ENCODE results near the gene C22orf23.
A peak's percentile ranks its signal among the peaks of the same experiment; 100 is the strongest.

C22orf23 gene

DNA sequence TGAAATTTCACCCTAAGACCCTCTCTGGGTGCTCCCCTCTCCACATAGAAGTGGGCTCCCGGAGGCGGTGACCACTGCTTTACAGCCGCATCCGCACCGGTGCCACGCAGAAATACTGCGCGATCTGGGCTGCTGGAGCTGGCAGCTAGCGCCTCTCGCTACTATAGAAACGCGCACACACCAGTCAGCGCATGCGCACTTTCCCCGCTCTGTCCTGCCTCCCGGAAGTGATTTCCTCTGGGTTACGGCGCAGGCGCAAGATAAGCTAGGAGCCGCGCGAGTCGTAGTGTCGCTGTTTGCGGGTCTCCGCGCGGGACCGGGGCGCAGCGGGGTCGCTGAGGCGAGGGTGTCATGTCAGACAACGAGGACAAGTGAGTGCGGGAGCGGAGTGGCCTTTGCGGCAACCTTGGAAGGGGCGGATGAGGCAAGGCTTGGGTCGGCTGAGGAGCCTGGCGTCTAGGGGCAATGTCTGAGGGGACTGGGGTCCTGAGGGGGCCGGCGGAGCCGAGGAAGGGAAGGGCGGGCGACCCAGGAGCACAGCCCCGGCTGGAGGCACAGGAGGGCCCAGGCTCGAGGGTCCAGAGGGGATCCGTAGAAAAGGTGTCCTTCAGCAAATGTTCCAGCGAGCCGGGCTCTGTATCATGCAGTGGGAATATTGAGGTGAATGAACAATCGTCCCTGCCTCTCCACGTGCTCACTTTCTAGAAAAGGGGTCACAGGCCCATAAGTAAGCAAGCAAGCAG, at the start of gene C22orf23, which contains the start of gene POLR2F:
C22orf23 (minus strand) TSS at position 165 of the 743 bp plus-strand sequence. CDS start 452 bp downstream, outside the sequence.
POLR2F (plus strand) TSS at position 263 of the 743 bp plus-strand sequence; CDS start at position 352, 89 bp downstream.
- TF ChIP-seq, protein P1, sequence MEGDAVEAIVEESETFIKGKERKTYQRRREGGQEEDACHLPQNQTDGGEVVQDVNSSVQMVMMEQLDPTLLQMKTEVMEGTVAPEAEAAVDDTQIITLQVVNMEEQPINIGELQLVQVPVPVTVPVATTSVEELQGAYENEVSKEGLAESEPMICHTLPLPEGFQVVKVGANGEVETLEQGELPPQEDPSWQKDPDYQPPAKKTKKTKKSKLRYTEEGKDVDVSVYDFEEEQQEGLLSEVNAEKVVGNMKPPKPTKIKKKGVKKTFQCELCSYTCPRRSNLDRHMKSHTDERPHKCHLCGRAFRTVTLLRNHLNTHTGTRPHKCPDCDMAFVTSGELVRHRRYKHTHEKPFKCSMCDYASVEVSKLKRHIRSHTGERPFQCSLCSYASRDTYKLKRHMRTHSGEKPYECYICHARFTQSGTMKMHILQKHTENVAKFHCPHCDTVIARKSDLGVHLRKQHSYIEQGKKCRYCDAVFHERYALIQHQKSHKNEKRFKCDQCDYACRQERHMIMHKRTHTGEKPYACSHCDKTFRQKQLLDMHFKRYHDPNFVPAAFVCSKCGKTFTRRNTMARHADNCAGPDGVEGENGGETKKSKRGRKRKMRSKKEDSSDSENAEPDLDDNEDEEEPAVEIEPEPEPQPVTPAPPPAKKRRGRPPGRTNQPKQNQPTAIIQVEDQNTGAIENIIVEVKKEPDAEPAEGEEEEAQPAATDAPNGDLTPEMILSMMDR (IDR thresholded peaks at IDR 0.05; ENCODE audit: insufficient read depth, low read depth, low read length, missing control alignments): no peak
- H3K4me3 ChIP-seq (ENCODE audit: low read length): peak within 1 kb of the TSS; percentile 98
- peak; percentile 94 for DNase-seq (ENCODE audit: low read depth)

- H3K4me3 ChIP-seq (ENCODE audit: low read length): no peak overlapping the region
- TF ChIP-seq, protein P1 (IDR thresholded peaks at IDR 0.05; ENCODE audit: insufficient read depth, low read depth, low read length, missing control alignments): peak; percentile 23
- peak; percentile 95 for DNase-seq (ENCODE audit: low read depth)
Observed at GRCh38 chr22:37999640-38000272, 46.4 kb upstream of the C22orf23 start.

DNA sequence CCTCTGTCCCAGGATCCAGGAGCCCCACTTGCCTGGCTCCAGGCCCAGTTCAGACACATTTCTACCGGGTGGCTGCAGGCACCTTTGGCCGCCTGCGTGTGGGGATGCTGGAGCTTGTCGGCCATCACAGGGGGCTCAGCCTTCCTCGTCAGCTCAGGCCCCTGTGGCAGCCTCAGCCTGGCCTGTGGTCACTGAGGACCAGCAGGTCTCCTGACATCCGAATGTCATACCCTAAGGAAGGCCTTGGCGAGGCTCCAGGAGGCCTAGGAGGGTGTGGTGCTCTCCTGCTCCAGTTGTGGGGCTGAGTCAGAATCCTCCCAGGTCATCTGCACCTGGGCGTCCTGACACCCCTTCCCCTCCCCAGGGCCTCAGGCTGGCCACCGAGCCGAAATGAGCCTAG, 45.8 kb upstream of the C22orf23 start:
- TF ChIP-seq, protein P1 (IDR thresholded peaks at IDR 0.05; ENCODE audit: insufficient read depth, low read depth, low read length, missing control alignments): no peak
- peak; percentile 78 for DNase-seq (ENCODE audit: low read depth)
- no peak overlapping the region for H3K4me3 ChIP-seq (ENCODE audit: low read length)

DNA sequence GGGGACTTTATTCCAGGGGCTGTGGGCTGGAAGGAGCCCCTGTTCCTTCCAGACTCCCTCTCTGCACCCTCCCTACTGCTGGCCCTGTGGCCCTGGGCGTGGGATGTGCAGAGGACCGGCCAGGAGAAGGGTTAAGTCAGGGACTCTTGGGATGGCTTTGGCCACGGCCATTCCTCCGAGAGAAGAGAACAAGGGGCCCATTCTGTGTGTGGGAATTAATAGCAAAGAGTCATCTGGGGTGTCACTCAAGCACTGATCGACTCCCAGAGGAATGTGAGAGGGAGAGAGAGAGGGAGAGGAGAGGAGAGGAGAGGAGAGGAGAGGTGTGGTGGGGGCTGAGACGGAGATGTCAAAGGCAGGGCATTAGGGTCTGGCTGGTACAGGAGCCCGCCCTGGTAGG, 45.1 kb upstream of the C22orf23 start:
- H3K4me3 ChIP-seq (ENCODE audit: low read length): no peak overlapping the region
- peak; percentile 34 for DNase-seq (ENCODE audit: low read depth)
- TF ChIP-seq, protein P1 (IDR thresholded peaks at IDR 0.05; ENCODE audit: insufficient read depth, low read depth, low read length, missing control alignments): no peak

GRCh38 chr22:37996515-37997246, 43.3 kb upstream of the C22orf23 start:
- no peak for DNase-seq (ENCODE audit: low read depth)
- no peak overlapping the region for H3K4me3 ChIP-seq (ENCODE audit: low read length)
- TF ChIP-seq, protein P1 (IDR thresholded peaks at IDR 0.05; ENCODE audit: insufficient read depth, low read depth, low read length, missing control alignments): no peak

DNA sequence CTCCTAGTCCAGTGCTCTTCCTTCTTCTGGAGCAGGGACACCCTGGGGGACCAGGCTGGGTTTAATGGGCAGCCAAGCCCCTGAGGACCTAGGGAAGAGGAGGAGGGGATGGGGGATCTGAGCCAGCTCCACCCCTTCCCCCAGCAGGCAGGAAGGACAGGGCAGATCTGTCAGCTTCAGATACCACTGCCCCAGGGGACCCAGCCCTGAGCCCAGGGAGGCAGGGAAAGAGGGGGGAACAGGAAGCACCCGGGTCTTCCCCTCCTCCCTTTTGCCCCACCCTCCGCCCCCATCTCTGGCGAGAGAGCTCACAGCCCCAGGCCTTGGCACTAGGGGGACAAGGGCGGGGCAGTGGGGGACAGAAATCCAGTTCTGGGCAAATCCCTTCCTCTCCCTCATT, 42.7 kb upstream of the C22orf23 start:
- H3K4me3 ChIP-seq (ENCODE audit: low read length): no peak overlapping the region
- TF ChIP-seq, protein P1 (IDR thresholded peaks at IDR 0.05; ENCODE audit: insufficient read depth, low read depth, low read length, missing control alignments): no peak
- DNase-seq (ENCODE audit: low read depth): no peak

Data from epithelial cell of esophagus (primary cell).